ENCODE measurements around the gene SDK2.

Gene SDK2

GRCh38 chr17:73399056-73399455 is 245.2 kb downstream of the SDK2 start (continued):
- TF ChIP-seq, protein P1, sequence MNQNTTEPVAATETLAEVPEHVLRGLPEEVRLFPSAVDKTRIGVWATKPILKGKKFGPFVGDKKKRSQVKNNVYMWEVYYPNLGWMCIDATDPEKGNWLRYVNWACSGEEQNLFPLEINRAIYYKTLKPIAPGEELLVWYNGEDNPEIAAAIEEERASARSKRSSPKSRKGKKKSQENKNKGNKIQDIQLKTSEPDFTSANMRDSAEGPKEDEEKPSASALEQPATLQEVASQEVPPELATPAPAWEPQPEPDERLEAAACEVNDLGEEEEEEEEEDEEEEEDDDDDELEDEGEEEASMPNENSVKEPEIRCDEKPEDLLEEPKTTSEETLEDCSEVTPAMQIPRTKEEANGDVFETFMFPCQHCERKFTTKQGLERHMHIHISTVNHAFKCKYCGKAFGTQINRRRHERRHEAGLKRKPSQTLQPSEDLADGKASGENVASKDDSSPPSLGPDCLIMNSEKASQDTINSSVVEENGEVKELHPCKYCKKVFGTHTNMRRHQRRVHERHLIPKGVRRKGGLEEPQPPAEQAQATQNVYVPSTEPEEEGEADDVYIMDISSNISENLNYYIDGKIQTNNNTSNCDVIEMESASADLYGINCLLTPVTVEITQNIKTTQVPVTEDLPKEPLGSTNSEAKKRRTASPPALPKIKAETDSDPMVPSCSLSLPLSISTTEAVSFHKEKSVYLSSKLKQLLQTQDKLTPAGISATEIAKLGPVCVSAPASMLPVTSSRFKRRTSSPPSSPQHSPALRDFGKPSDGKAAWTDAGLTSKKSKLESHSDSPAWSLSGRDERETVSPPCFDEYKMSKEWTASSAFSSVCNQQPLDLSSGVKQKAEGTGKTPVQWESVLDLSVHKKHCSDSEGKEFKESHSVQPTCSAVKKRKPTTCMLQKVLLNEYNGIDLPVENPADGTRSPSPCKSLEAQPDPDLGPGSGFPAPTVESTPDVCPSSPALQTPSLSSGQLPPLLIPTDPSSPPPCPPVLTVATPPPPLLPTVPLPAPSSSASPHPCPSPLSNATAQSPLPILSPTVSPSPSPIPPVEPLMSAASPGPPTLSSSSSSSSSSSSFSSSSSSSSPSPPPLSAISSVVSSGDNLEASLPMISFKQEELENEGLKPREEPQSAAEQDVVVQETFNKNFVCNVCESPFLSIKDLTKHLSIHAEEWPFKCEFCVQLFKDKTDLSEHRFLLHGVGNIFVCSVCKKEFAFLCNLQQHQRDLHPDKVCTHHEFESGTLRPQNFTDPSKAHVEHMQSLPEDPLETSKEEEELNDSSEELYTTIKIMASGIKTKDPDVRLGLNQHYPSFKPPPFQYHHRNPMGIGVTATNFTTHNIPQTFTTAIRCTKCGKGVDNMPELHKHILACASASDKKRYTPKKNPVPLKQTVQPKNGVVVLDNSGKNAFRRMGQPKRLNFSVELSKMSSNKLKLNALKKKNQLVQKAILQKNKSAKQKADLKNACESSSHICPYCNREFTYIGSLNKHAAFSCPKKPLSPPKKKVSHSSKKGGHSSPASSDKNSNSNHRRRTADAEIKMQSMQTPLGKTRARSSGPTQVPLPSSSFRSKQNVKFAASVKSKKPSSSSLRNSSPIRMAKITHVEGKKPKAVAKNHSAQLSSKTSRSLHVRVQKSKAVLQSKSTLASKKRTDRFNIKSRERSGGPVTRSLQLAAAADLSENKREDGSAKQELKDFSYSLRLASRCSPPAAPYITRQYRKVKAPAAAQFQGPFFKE (tag by site-specific recombination; IDR thresholded peaks at IDR 0.05; ENCODE audit: borderline replicate concordance): no peak
- TF ChIP-seq ZSCAN4 (tag by site-specific recombination; IDR thresholded peaks at IDR 0.05): no peak
- no peak for TF ChIP-seq ZNF202 (tag by site-specific recombination; IDR thresholded peaks at IDR 0.05; ENCODE audit: borderline replicate concordance)
- no peak for TF ChIP-seq HOXD13 (CRISPR knock-in tag; IDR thresholded peaks at IDR 0.05; ENCODE audit: borderline replicate concordance)
- no peak for TF ChIP-seq ZNF747 (tag by site-specific recombination; IDR thresholded peaks at IDR 0.05)
- TF ChIP-seq ZNF10 (tag by site-specific recombination; IDR thresholded peaks at IDR 0.05): no peak
- TF ChIP-seq ZNF76 (tag by site-specific recombination; IDR thresholded peaks at IDR 0.05; ENCODE audit: borderline replicate concordance, low read depth): no peak
- no peak for TF ChIP-seq PRDM10 (tag by site-specific recombination; IDR thresholded peaks at IDR 0.05)
- TF ChIP-seq ZNF155 (tag by site-specific recombination; IDR thresholded peaks at IDR 0.05): no peak
- TF ChIP-seq HOXC10 (CRISPR knock-in tag; IDR thresholded peaks at IDR 0.05): no peak

GRCh38 chr17:73397856-73398540 is 246.2 kb downstream of the SDK2 start:
- Histone ChIP-seq H3K4me1 (ENCODE audit: control insufficient read depth, insufficient read depth, low read length) (no peaks in the 10 kb centered on the region), H3K36me3 (ENCODE audit: control insufficient read depth in 2 of 2, insufficient read depth in 1 of 2, low read length in 2 of 2) (peaks cover 0 to 8% of the 10 kb centered on the region in 2 experiments; a peak in 2 of 3 replicates), H3K9me3 (ENCODE audit: control insufficient read depth, insufficient read depth, low read depth, low read length) (no peaks in the 10 kb centered on the region), H3K27ac (ENCODE audit: extremely low read depth, low read depth, low read length) (no peak overlapping the region), H3K4me3 (ENCODE audit: low read depth, low read length) (no peak overlapping the region)
- ChIA-PET CTCF (interaction anchor here (0.6 kb wide), 1 partner anchor 12 kb away, joined by 3 read pairs; no protein-coding TSS in a partner anchor), POLR2A (no interaction called here)
- no peak for TF ChIP-seq YY1 (tag by site-specific recombination; IDR thresholded peaks at IDR 0.05)
- TF ChIP-seq ZBTB44 (tag by site-specific recombination; IDR thresholded peaks at IDR 0.05): no peak
- no peak for TF ChIP-seq ZEB2 (tag by site-specific recombination; IDR thresholded peaks at IDR 0.05)
- no peak for TF ChIP-seq ZNF791 (tag by site-specific recombination; IDR thresholded peaks at IDR 0.05)
- no peak for TF ChIP-seq ZNF132 (tag by site-specific recombination; IDR thresholded peaks at IDR 0.05; ENCODE audit: borderline replicate concordance)
- TF ChIP-seq ZNF324 (tag by site-specific recombination; IDR thresholded peaks at IDR 0.05): no peak
- no peak for TF ChIP-seq HOXD13 (CRISPR knock-in tag; IDR thresholded peaks at IDR 0.05; ENCODE audit: borderline replicate concordance)
- TF ChIP-seq, protein P2, sequence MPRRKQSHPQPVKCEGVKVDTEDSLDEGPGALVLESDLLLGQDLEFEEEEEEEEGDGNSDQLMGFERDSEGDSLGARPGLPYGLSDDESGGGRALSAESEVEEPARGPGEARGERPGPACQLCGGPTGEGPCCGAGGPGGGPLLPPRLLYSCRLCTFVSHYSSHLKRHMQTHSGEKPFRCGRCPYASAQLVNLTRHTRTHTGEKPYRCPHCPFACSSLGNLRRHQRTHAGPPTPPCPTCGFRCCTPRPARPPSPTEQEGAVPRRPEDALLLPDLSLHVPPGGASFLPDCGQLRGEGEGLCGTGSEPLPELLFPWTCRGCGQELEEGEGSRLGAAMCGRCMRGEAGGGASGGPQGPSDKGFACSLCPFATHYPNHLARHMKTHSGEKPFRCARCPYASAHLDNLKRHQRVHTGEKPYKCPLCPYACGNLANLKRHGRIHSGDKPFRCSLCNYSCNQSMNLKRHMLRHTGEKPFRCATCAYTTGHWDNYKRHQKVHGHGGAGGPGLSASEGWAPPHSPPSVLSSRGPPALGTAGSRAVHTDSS (tag by site-specific recombination; IDR thresholded peaks at IDR 0.05): no peak
- TF ChIP-seq ZNF221 (tag by site-specific recombination; IDR thresholded peaks at IDR 0.05; ENCODE audit: borderline replicate concordance): no peak
- TF ChIP-seq GLIS1 (tag by site-specific recombination; IDR thresholded peaks at IDR 0.05): no peak
- no peak for TF ChIP-seq ZNF626 (tag by site-specific recombination; IDR thresholded peaks at IDR 0.05)
- TF ChIP-seq ZBTB48 (tag by site-specific recombination; IDR thresholded peaks at IDR 0.05): no peak
